Natural killer cell treated with Interleukin-12 subunit alpha and Interleukin-12 subunit beta and Interleukin-15 and Interleukin-18, amount 100 ng/mL, for 72 hours (primary cell): ENCODE data around the gene UCHL3. TPM values are rescaled to one million over a fixed set of nuclear protein-coding genes. Genes with fewer than 3 reads are reported as not detected.

Source experiments
- ATAC-seq, 2 donors: fragments of 150-1000 bp; cut with Tn5 transposase in 1 of 2; sonication (Bioruptor Pico), chemical (Tn5 transposase) in 1 of 2; 2 replicates each; pipeline ENCODE4 v1.10.0; 2021
- DNase-seq: peaks from one replicate; pipeline ENCODE4 v3.0.0; 2022; ENCODE audit warnings: low spot score
- H3K27ac Mint-ChIP-seq, 2 donors: 1 replicate in 1 of 2; 2 replicates in 1 of 2; pipeline ENCODE4 v1.8.0; 2022; ENCODE audit warnings: mixed read lengths in 2 of 2, mild to moderate bottlenecking in 1 of 2, moderate library complexity in 1 of 2
- H3K27me3 Mint-ChIP-seq, 2 donors: 1 replicate in 1 of 2; 2 replicates in 1 of 2; pipeline ENCODE4 v1.8.0; 2022; ENCODE audit warnings: mixed read lengths in 2 of 2
- H3K36me3 Mint-ChIP-seq: one replicate; pipeline ENCODE4 v1.8.0; 2022; ENCODE audit warnings: mixed read lengths
- H3K4me1 Mint-ChIP-seq, 2 donors: 1 replicate in 1 of 2; 2 replicates in 1 of 2; pipeline ENCODE4 v1.8.0; 2022; ENCODE audit warnings: low read depth in 2 of 2, mixed read lengths in 2 of 2, mild to moderate bottlenecking in 1 of 2
- H3K4me3 Mint-ChIP-seq: one replicate; pipeline ENCODE4 v1.8.0; 2022; ENCODE audit warnings: mixed read lengths
- H3K9me3 Mint-ChIP-seq: 2 replicates; pipeline ENCODE4 v1.8.0; 2022; ENCODE audit warnings: mixed read lengths
- total RNA-seq, 2 donors: library from RNA; stranded (reverse); gene quantifications; one replicate each; pipeline ENCODE4 v1.2.3, GENCODE V29; 2022

The UCHL3 gene
- total RNA-seq, 2 donors from 2014 or later, result 34.3 to 41.5 TPM

GRCh38 chr13:75647126-75647784 is 97.7 kb downstream of the UCHL3 start:
- Mint-ChIP-seq H3K27ac (no peak overlapping the region), H3K4me1 (no peaks in the 10 kb centered on the region), H3K4me3 (no peak overlapping the region), H3K27me3 (no peaks in the 10 kb centered on the region), H3K9me3 (no peaks in the 10 kb centered on the region), H3K36me3 (no peaks in the 10 kb centered on the region)
- no peak for ATAC-seq
- DNase-seq, result no peak

- Mint-ChIP-seq H3K9me3 (no peaks in the 10 kb centered on the region), H3K27me3 (no peaks in the 10 kb centered on the region), H3K27ac (no peak overlapping the region), H3K4me3 (no peak overlapping the region), H3K36me3 (no peaks in the 10 kb centered on the region), H3K4me1 (no peaks in the 10 kb centered on the region)
- DNase-seq (no peak), ATAC-seq (no peak)
These were observed 98.9 kb downstream of the UCHL3 start for GRCh38 chr13:75648446-75648845.

GRCh38 chr13:75651013-75651412 is 101.4 kb downstream of the UCHL3 start:
- H3K9me3 Mint-ChIP-seq, result no peaks in the 10 kb centered on the region
- H3K27ac Mint-ChIP-seq, result no peak overlapping the region
- no peak for ATAC-seq
- no peaks in the 10 kb centered on the region for H3K27me3 Mint-ChIP-seq
- no peaks in the 10 kb centered on the region for H3K4me1 Mint-ChIP-seq
- H3K36me3 Mint-ChIP-seq, result no peaks in the 10 kb centered on the region
- no peak overlapping the region for H3K4me3 Mint-ChIP-seq
- no peak for DNase-seq

- Mint-ChIP-seq H3K27ac (no peak overlapping the region), H3K27me3 (no peaks in the 10 kb centered on the region), H3K4me3 (no peak overlapping the region), H3K4me1 (no peaks in the 10 kb centered on the region), H3K36me3 (no peaks in the 10 kb centered on the region), H3K9me3 (no peaks in the 10 kb centered on the region)
- no peak for DNase-seq
- no peak for ATAC-seq
These were observed 103.1 kb downstream of the UCHL3 start for GRCh38 chr13:75652726-75653125.

Other genes starting within 250 kb of the UCHL3 start
- 1 to 10 TPM; 2.9 to 7.2 TPM for gene TBC1D4, start 67.6 kb upstream of the UCHL3 start, total RNA-seq
- 10 to 100 TPM; 65.4 to 89.6 TPM for gene COMMD6, start 11.9 kb upstream of the UCHL3 start, total RNA-seq
- 1 to 10 TPM; 3.1 to 5.9 TPM for gene LMO7, start 86.5 kb downstream of the UCHL3 start, total RNA-seq